Keratinocyte (primary cell): ENCODE data around the gene NQO2. TPM values are rescaled to one million over a fixed set of nuclear protein-coding genes. Genes with fewer than 3 reads are reported as not detected.

ENCODE experiments used
- DNase-seq: peaks from one replicate; pipeline ENCODE4 v3.0.0-alpha.2; 2011; ENCODE audit warnings: low read depth, missing footprints, low spot score
- FAIRE-seq: peaks from 2 replicates; lab custom pipeline; 2011; peaks lifted over from hg19 to GRCh38; lab: Jason Lieb, UNC
- H2AFZ ChIP-seq: 2 replicates; pipeline ENCODE4 v1.6.0; 2012; ENCODE audit warnings: low read length, control low read depth, inconsistent platforms; ENCODE audit not compliant: control insufficient read depth
- H3K27ac ChIP-seq: 2 replicates; pipeline ENCODE4 v1.5.1; 2011; ENCODE audit warnings: low read length; ENCODE audit not compliant: control insufficient read depth, insufficient read depth
- H3K27me3 ChIP-seq: 3 replicates; pipeline ENCODE4 v1.6.0; 2011; ENCODE audit warnings: low read length; ENCODE audit not compliant: control insufficient read depth, insufficient read depth; ENCODE audit errors: extremely low read depth
- H3K36me3 ChIP-seq, 2 experiments: 2 replicates in 1 of 2; 3 replicates in 1 of 2; pipeline ENCODE4 v1.5.1; 2011; ENCODE audit warnings: low read length in 2 of 2, mild to moderate bottlenecking in 1 of 2; ENCODE audit not compliant: control insufficient read depth in 2 of 2, insufficient read depth in 2 of 2; ENCODE audit errors: extremely low read depth in 1 of 2
- H3K4me1 ChIP-seq: 3 replicates; pipeline ENCODE4 v1.5.1; 2011; ENCODE audit warnings: low read length; ENCODE audit not compliant: control insufficient read depth, insufficient read depth; ENCODE audit errors: extremely low read depth
- H3K4me2 ChIP-seq: 3 replicates; pipeline ENCODE4 v1.6.0; 2011; ENCODE audit warnings: low read depth, low read length; ENCODE audit not compliant: control insufficient read depth, insufficient read depth; ENCODE audit errors: extremely low read depth
- H3K4me3 ChIP-seq, 3 experiments: fragments of 200-600 bp in 1 of 3; sonication (generic) in 1 of 3; 2 replicates in 2 of 3; 3 replicates in 1 of 3; pipeline ENCODE4 v1.5.1; 2011 to 2016; ENCODE audit warnings: low read length in 3 of 3, mild to moderate bottlenecking in 3 of 3, control low read depth in 2 of 3, inconsistent platforms in 1 of 3, low read depth in 1 of 3, mixed read lengths in 1 of 3, mixed run types in 1 of 3, moderate library complexity in 1 of 3; ENCODE audit not compliant: control insufficient read depth in 2 of 3, insufficient read depth in 2 of 3; ENCODE audit errors: extremely low read depth in 1 of 3
- H3K79me2 ChIP-seq: 2 replicates; pipeline ENCODE4 v1.6.0; 2012; ENCODE audit warnings: low read length; ENCODE audit not compliant: control insufficient read depth, insufficient read depth
- H3K9ac ChIP-seq: 3 replicates; pipeline ENCODE4 v1.6.0; 2011; ENCODE audit warnings: low read length; ENCODE audit not compliant: control insufficient read depth, insufficient read depth; ENCODE audit errors: extremely low read depth
- H3K9me1 ChIP-seq: 3 replicates; pipeline ENCODE4 v1.6.0; 2011; ENCODE audit warnings: low read length; ENCODE audit not compliant: control insufficient read depth, insufficient read depth; ENCODE audit errors: extremely low read depth
- H3K9me3 ChIP-seq: 2 replicates; pipeline ENCODE4 v1.5.1; 2012; ENCODE audit warnings: low read depth, low read length; ENCODE audit not compliant: control insufficient read depth
- H4K20me1 ChIP-seq: 3 replicates; pipeline ENCODE4 v1.6.0; 2011; ENCODE audit warnings: low read length; ENCODE audit not compliant: control insufficient read depth, insufficient read depth; ENCODE audit errors: extremely low read depth
- CTCF ChIP-seq, 3 experiments: IDR thresholded peaks in 1 of 3; conservative IDR thresholded peaks in 1 of 3; optimal IDR thresholded peaks in 1 of 3; 2 replicates in 2 of 3; 3 replicates in 1 of 3; pipeline versions ENCODE3 to v1.5.1; 2011; ENCODE audit warnings: low read length in 3 of 3, mild to moderate bottlenecking in 3 of 3, moderate library complexity in 2 of 3, control low read depth in 1 of 3, inconsistent platforms in 1 of 3; ENCODE audit not compliant: insufficient read depth in 2 of 3; ENCODE audit errors: extremely low read depth in 1 of 3
- EZH2 ChIP-seq: IDR thresholded peaks from one replicate; pipeline ENCODE4 v1.6.1; 2012; ENCODE audit warnings: inconsistent platforms, mild to moderate bottlenecking, low read length, moderate library complexity
- dilution Hi-C: fragments of 300-500 bp; cut with MboI; formaldehyde crosslinking; loops from one replicate; pipeline ENCODE4 v1.7.0; 2020; ENCODE audit warnings: low sequenced_read_pairs; ENCODE audit not compliant: extremely low pct_ligation_motif_present
- polyA plus RNA-seq, 5 experiments: library from polyadenylated mRNA; depleted of rRNA in 3 of 5; stranded (reverse) in 3 of 5; stranded (forward) in 1 of 5; unstranded in 1 of 5; fragments of >200 nt; gene quantifications; 1 replicate in 1 of 5; 2 replicates in 3 of 5; 3 replicates in 1 of 5; pipeline versions ENCODE4 v1.2.1 to v1.2.3, GENCODE V29; 2011 to 2012; ENCODE audit warnings: missing spikeins in 2 of 5, low read depth in 1 of 5, low replicate concordance in 1 of 5

The NQO2 gene
- polyA plus RNA-seq, 1 donor (not counting 4 experiments of a cell fraction or from before 2014, with no cell fraction given) = 22.9 TPM

- Histone ChIP-seq H3K4me3 (peak overlapping the region; percentile 52 to 91 (median 69)), H3K27me3 (no peaks in the 10 kb centered on the region), H3K9me3 (no peaks in the 10 kb centered on the region), H3K4me2 (peak overlapping the region; percentile 84), H3K27ac (peak overlapping the region; percentile 98), H3K79me2 (no peaks in the 10 kb centered on the region), H2AFZ (peak overlapping the region; percentile 81), H3K9ac (peak overlapping the region; percentile 89), H3K9me1 (peaks cover 2% of the 10 kb centered on the region), H3K36me3 (no peaks in the 10 kb centered on the region), H3K4me1 (peaks cover 33% of the 10 kb centered on the region), H4K20me1 (no peaks in the 10 kb centered on the region)
- FAIRE-seq (no peak), DNase-seq (no peak)
- dilution Hi-C loops = no loop called here
- TF ChIP-seq EZH2 (no peak), CTCF (optimal IDR thresholded peaks at IDR 0.05 in 1 of 3, IDR thresholded peaks at IDR 0.05 in 1 of 3, conservative IDR thresholded peaks at IDR 0.05 in 1 of 3; ENCODE audit: extremely low read depth in 1 of 3, insufficient read depth in 2 of 3, low read length in 3 of 3) (no peak)
Measured at GRCh38 chr6:2990248-2990931, 9.3 kb upstream of the NQO2 start.

- Histone ChIP-seq H2AFZ (peak overlapping the region; percentile 81), H3K9me3 (no peaks in the 10 kb centered on the region), H3K36me3 (no peaks in the 10 kb centered on the region), H3K4me3 (peak overlapping the region; percentile 52 to 91 (median 69)), H3K9me1 (peaks cover 2% of the 10 kb centered on the region), H3K4me2 (peak overlapping the region; percentile 84), H3K9ac (peak overlapping the region; percentile 89), H3K4me1 (peaks cover 27% of the 10 kb centered on the region), H3K27me3 (no peaks in the 10 kb centered on the region), H3K27ac (peak overlapping the region; percentile 98), H4K20me1 (no peaks in the 10 kb centered on the region), H3K79me2 (no peaks in the 10 kb centered on the region)
- dilution Hi-C loops = no loop called here
- no peak for TF ChIP-seq EZH2
- TF ChIP-seq CTCF (optimal IDR thresholded peaks at IDR 0.05 in 1 of 3, IDR thresholded peaks at IDR 0.05 in 1 of 3, conservative IDR thresholded peaks at IDR 0.05 in 1 of 3; ENCODE audit: extremely low read depth in 1 of 3, insufficient read depth in 2 of 3, low read length in 3 of 3) = no peak
- no peak for FAIRE-seq
- DNase-seq = no peak
Measured at GRCh38 chr6:2990932-2991506, 8.7 kb upstream of the NQO2 start.
